ENCODE data around the gene MYRIP.

The MYRIP gene

DNA sequence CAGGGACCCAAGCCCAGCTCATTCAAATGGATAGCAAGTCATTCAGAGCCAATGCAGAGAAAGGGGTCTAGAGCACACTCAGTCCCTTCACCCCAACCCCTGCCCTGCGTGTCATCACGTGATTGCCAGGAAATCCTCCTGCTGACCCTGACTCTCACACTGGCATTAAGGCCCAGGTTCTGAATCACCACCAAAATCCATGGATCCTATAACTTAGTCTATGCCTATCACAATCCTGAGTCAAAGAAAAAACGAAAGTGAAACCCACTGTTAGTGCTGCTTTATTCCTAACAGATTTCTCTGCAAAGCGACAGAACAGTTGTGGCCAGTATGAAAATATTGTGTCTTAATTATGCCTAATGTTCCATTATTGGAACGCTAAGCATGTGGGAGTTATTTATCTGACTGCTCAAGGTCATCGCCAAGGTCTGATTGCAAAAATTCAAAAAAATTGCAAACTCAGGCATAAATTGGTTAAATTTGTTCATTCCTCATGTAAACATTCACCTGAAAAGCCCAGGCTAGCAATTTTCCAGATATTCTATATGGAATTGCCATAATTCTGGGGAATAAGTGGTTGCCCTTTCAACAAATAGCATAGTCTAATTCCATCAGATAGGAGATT is 391.4 kb downstream of the MYRIP start:
- DNase-seq: no peak

- DNase-seq: no peak
Measured at GRCh38 chr3:40201770-40202169, 392.4 kb downstream of the MYRIP start.

DNA sequence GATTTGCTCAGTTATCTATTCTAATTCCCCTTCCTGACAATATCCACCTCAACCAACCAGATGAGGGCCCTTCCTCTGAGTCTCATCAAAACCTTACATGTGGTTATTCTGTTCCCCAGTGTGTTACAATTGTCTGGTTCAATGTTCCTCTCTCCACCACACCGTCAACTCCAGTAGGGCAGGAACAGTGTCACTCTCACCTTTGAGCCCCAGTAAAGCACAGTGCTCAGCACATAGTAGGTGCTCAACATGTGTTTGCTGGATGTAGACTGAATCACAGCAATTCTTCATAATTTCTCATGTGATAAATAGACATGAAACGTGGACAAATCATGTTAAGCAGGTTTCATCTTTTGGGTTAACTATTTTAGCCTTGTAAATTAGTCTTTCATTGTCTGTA is 397.1 kb downstream of the MYRIP start:
- no peak for DNase-seq

- no peak for DNase-seq
Measured at GRCh38 chr3:40207796-40208195, 398.4 kb downstream of the MYRIP start.

- DNase-seq: no peak
Measured at GRCh38 chr3:40208251-40208650, 398.8 kb downstream of the MYRIP start.

DNA sequence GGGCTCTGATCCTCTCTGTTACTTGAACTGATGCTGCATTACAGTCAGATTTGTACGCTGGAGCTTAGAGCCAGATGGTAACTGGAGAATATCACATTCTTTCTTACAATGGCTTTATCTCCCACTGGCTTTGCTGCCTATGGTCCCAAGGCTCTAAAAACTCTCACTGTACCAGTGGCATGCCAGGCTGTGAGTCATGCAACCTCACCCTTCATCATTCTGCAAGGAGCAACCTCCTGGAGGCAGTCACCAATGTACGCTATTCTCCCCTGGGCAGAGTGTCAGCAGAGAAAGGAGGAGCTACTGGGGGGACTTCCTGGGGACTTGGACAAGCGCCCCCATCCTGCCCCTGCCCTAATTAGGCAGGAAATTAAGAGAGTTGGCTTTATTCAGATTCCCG is 402.2 kb downstream of the MYRIP start:
- no peak for DNase-seq

DNA sequence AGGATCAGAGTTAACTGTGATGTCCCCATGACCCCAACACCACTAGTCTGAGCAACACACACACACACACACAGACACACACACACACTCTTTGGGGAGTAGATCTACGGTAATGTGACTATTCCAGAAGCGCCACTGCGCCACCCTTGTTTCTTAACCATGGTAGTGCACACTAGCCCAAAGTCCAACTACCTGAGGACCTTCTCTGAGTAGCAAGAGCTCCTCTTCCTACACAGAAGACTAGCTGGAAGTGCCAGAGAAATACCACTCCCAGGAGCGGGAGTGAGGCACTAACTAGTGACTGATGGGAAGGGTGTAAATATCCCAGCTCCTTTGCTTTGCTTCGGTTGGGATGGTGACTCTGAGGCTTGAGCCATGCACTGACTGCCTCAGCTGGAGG is 404.1 kb downstream of the MYRIP start:
- no peak for DNase-seq

GRCh38 chr3:40215015-40215414 is 405.6 kb downstream of the MYRIP start:
- no peak for DNase-seq

DNA sequence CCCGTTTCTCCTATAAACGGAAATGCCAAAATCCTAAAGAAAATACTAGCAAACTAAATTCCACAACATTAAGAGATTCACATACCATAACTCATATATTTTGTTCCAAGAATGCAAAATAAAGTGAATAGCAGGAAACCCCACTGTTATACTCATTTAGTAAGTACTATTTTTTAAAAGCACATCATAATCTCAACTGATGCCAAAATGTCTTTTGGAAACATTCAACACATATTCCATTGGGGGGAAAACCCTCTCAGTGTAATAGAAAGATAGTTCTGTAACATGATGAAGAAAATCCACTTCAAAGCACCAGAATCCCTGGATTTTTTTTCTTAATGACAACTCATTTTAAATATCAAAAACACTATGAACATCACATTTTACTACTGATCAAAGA is 407.1 kb downstream of the MYRIP start:
- no peak for DNase-seq

DNA sequence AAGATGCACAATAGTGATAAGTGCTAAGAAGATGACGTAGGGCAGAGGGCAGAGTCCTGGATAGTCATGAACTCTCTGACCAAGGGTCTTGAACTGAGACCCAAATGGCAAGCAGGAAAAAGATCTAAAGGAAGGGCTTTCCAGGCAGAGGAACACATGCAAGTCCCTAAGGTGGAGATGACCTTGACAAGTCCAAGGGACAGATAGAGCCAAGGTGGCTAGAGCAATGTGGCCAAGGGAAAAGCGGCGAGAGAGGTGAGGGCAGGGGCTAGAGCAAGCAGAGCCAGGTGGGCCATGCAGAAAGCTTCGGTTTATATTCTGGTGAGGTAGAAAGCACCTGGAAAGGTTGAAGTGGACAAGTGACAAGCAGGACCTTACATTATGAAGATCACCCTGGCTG is 414.4 kb downstream of the MYRIP start:
- DNase-seq: no peak

- no peak for DNase-seq
Measured at GRCh38 chr3:40224796-40225515, 415.5 kb downstream of the MYRIP start.

GRCh38 chr3:40226636-40227035 is 417.2 kb downstream of the MYRIP start:
- DNase-seq: no peak

DNA sequence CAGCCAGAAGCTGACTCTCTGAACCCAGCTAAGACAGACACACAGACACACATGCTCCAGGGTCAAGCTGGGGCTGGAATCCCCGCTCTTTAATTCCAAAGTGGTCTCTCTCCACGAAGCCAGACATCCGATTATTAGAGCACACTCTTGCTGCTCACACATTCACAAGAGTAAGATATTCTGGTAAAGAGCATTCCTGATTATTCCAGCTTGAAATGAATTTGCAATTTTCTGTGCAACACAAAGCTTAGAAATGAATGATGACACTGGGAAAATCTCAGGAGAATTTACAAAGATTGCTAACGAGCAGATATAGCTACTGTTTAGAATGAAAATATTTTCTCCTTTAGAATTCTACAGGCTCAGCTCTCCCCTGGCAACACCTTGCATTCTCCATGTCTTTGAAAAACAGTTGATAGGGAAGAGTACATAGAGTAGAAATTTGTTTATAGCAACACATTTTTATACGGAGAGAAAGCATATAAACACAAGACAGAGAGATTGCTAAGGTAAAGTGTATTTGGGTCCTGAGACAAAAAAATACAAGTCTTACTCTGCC is 419.5 kb downstream of the MYRIP start:
- no peak for DNase-seq

DNA sequence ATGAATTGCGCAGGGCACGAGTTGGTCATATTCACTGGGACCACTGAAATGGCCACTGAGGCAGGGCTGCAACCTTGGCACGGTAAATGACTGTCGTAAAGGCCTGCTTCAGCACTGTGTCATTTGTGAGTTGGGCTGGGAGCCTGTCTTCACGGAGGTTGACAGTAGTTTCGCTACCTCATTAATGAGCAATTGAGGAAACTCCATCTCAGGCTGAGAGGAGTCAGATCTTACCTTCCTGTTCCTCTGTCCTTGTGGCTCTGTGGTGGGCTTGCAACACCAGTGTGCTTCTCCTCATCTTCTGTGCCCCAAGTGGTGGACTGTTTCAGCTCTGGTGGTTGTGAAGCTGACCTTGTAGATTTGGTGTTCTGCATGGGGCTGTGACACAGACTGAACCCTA is 420.0 kb downstream of the MYRIP start:
- no peak for DNase-seq

DNA sequence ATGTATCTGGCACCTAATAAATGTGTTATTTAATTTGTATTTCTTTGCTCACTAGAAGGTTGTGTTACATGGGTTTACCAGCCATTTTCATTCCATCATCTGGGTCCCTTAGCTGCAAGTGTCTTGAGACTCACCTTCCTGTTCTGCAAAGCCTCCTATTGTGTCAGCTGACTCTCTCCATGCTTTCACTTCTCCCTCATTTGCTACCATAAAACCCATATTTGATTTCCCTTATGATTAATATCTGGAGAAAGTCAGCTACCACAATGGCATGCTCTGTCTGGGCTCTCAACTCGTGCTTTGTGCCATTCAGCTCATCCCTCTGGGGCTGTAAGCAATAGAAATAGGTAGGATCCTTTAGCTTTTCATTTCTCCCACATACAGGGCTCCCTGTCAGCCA is 420.6 kb downstream of the MYRIP start:
- DNase-seq: no peak

DNA sequence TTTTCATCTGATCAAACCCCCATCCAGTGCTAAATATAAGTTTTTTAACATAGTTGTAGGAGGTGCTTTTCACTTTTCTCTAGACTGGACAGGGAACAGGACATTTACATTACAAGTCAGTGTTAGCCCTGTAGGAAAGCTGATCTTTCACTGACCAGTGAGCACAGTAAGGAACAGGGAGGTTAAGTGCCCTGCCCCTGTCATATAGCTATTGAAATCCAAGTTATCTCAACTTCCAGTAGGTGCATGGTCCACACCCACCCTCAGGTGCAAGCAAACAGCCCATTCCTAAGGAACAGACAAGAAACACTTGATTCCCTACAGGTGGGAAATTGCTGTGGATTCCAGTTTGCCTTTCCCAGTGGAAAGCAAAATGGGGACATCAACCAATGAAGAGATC is 421.0 kb downstream of the MYRIP start:
- no peak for DNase-seq

GRCh38 chr3:40232626-40233025 is 423.2 kb downstream of the MYRIP start:
- no peak for DNase-seq

DNA sequence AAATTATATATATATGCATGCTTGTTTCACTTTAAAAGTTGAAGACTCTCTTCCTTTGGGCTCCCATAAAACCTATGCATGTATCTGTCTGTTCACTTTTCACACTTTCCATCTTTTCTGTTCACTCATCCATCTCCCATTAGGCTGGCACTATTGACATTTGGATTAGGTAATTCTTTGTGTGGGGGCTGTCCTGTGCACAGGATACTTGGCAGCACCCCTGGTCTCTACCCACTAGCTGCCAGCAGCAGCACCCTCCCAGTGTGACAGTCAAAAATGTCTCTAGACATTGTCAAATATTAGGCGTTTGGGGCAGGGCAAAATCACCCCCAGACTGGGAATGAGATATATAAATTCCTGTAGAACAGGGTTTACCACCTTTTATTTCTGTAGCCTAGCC is 427.8 kb downstream of the MYRIP start:
- DNase-seq: no peak

DNA sequence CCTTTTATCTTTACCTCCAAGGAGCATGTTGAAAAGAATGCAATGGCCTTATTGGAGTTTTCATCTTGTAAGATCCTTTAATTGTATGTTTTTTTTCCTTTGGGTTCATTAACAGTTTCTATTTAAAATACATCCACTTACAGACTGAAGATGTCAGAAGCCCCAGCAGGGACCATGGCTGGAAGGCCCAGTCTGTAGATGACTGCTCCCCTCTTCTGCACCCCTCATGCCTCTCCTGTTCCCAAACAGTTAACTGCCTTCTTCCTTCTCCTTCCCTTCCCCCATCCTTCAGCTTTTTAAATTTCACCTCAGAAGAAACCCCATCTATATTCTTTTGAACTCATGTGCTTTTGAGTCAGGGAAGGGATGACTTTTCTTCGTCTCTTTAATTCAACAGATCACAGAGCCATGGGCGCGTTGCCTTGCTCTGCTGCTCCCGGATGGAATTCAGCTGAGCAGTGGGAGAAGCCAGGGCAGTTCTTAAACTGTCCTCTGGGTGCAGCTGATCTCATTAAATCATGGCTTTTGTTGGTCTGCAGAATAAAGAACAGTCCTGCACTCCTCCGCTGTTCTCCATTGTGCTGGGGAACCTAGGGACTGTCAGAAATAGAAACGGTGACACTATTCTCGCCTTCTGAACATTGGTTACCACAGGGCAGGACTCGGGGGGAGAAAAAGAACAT is 428.6 kb downstream of the MYRIP start:
- no peak for DNase-seq

GRCh38 chr3:40240921-40241320 is 431.5 kb downstream of the MYRIP start:
- DNase-seq: no peak

GRCh38 chr3:40242216-40242615 is 432.8 kb downstream of the MYRIP start:
- DNase-seq: no peak

DNA sequence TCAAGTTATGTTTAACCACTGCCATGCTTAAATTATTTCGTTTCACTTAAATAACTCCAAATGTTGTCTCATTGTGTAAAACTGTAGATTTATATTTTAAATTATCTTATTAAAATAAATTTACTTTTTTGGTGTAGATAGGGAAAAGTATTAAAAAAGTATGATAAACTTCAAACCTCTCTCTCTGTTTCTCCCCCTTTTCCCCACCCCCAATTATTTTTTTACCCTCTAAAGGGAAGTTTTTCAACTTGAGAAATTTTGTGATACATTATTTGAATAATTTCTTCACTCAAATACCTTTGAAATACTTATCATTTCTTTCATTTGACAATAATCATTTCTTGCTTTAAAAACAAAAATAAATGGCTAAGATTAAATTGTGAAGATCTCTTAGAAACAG is 433.2 kb downstream of the MYRIP start:
- no peak for DNase-seq

DNA sequence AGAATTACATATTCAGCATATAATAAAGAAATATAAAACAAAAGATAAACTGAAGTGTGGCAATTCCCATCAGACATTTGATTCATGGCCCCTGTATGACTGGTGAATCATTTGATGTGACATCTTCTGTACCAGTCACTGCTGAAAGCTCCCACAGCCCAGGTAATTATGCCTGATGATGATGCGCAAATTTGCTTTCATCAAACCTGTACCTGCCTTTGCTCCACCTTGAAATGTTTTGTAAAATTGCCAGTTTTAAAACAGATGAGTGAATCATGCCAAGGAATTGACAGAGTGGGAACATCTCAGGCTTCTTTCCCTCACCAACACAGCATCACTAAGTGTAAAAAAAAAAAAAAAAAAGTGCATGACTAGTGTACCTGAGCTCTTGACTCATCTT is 433.6 kb downstream of the MYRIP start:
- DNase-seq: no peak
